GM19099 (cell line): ENCODE data around the gene NKRF.

Experiments used
- POLR2A ChIP-seq: IDR thresholded peaks from 3 replicates; pipeline ENCODE4 v1.6.1; 2011; ENCODE audit warnings: low read depth; ENCODE audit not compliant: insufficient read length; ENCODE audit errors: extremely low read depth

Gene NKRF

DNA sequence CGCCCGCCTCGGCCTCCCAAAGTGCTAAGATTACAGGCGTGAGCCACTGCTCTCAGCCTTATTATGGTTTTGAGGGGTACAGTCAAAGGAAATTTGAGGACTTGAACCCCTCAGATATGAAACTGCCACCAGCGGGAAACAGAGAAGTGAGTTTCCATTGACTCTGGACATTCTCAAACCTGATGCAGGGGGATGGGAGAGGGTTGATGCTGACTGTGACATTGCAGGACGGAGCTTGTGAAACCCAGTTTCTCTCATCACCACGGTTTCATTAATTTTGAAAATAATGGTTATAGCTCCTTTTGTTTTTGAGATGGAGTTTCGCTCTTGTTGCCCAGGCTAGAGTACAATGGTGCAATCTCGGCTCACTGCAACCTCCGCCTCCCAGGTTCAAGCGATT lies 18.2 kb upstream of the NKRF start:
- no peak for TF ChIP-seq POLR2A

DNA sequence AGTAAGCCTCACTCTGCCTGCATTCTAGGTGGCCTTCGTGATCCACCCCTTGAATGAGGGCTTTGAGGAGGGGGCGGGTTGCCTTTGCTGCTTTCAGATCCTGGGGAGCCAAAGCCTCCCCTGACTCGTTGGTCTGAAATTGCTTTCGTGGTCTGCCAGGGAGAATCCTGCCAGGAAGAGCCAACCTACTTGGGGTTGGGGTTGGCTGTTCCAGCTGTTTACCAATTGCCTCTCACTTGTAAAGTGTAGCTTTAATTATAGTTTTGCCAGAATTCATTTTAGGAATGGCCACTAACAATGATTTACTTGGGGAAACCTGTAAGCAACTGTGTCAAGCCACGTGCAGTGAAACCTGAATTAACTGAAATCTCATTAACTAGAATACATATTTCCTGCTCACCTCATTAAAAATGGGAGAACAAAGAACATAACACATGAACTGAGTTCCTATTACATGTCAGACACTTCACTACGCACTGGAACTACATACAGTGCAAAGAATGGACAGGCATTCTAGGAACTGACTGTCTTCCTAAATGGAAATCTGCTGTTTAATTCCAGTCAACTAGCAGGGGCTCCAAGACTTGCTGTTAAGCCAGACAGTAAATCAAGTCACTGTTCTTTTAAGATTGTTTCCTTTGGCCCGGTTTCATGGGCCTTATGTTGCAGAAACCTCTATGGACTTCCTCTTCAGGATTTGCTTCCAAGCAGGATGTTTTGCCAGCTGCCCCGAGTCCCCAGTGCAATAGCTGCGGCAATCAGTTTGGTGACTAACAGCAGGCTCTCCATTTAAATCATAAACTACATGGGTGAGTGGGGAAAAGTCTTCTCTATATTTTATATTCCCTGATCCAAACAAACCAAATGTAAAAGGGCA lies 16.4 kb upstream of the NKRF start:
- TF ChIP-seq POLR2A: no peak

DNA sequence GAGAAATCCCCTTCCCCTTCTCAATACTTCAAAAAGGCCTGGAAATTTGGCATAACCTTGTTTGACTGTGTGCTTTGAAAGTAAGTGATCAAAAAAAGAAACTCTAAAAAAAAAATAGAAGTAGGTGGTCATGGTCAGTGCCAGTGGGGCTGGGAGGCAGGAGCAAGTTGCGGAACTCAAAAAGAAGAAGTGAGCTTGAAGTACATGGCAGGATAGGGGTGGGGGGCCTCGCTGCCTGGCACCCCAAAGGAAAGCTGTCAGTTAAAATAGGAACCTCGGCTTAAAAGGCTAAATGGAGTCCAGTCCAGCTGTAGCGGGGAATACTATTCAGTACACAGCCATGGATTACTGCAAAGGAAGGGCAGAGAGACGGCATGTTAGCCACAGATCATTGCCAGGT lies 12.2 kb upstream of the NKRF start:
- no peak for TF ChIP-seq POLR2A

GRCh38 chrX:119617517-119618164 lies 11.4 kb upstream of the NKRF start:
- TF ChIP-seq POLR2A: peak; percentile 44

DNA sequence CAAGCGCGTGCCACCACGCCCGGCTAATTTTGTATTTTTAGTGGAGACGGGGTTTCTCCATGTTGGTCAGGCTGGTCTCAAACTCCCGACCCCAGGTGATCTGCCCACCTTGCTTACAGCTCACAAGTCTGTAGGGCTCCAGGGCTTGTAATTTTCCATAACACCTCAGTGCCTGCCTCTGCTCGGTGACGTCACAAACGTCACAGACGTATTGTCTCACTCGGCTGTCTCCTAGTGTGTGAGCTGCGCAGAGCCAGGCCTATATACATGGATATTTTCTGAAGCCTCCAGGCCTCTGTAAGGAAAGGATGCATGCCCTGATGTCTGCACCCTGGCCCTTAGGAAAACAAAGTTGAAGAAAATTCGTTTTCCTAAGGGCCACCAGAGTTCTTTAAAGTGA lies 8.6 kb upstream of the NKRF start:
- no peak for TF ChIP-seq POLR2A

DNA sequence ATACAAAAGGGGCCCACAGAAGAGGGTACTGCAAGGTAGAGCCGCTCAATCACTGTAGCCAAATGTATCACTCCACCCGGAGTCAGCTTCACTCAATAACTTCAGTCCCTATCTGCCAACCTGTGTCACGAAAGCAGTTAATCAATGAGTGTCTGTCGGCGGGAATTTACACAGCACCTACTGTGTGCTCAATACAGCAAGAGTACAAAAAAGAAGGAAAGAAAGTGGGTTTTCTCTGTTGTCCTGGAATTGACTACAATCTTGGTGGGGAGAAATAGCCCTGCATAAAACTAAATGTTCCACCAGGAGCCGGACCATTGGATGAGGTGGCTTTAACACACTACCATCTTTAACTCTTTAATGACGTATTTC lies 780 bp upstream of the NKRF start:
- TF ChIP-seq POLR2A: no peak

DNA sequence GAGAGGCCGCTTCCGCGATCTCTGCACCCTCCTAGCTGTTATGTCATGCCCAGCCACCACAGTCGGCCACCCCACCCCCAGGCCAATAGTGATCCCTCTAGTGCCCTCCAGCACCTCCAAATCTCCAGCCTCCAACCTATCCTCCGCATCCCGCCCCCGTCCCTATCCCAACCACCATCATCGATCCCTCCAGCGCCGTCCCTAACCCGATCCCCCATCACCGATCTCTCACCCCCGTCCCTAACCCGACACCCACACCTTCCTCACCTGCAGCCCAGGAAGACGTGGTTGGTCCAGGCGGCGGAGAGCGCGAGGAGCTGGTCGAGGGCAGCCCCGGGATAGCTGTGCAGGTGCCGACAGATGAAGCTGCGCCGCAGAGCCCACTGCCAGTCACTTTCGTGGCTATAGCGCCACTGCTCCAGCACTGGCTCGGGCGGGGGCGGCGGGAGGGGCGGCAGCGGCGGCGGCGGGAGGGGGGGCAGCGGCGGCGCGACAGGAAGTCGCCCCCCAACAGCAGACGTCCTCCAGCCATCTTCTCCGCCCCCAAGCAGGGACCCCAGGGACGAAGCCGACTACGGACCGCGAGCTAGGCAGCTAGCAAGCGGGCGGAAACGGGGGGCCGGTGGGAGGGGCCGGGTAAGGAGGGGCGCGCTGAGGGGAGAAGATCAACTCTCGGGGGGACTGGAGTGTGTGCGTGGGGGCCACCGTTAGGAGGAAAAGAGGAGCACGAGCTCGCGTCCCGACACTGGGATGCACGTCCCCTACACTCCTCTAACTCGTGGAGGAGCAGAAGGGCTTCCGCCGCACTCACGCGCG lies 552 bp downstream of the NKRF start:
- TF ChIP-seq POLR2A: no peak

- no peak for TF ChIP-seq POLR2A
These were observed 1.3 kb downstream of the NKRF start for GRCh38 chrX:119604766-119605463.

DNA sequence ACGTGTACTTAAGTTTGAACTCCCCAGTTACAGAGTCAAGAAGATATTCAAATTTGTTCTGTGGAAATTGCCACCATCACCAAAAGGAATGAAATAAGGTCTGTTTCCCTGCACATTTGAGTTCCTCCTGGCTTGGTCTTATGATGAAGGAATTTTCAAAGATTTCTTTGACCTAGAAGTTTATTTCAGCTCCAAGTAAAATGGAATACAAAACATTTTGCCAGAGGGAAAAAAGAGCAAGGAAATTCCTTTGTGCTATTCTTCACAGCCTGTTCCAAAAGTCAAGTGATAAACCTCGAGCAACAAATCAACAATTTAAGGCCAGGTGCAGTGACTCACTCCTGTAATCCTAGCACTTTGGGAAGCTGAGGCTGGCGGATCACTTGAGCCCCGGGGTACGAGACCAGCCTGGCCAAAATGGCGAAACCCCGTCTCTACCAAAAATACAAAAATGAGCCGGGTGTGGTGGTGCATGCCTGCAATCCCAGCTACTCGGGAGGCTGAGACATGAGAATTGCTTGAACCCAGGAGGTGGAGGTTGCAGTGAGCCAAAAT lies 3.4 kb downstream of the NKRF start:
- TF ChIP-seq POLR2A: no peak

GRCh38 chrX:119589810-119590209 lies 16.4 kb downstream of the NKRF start:
- no peak for TF ChIP-seq POLR2A

DNA sequence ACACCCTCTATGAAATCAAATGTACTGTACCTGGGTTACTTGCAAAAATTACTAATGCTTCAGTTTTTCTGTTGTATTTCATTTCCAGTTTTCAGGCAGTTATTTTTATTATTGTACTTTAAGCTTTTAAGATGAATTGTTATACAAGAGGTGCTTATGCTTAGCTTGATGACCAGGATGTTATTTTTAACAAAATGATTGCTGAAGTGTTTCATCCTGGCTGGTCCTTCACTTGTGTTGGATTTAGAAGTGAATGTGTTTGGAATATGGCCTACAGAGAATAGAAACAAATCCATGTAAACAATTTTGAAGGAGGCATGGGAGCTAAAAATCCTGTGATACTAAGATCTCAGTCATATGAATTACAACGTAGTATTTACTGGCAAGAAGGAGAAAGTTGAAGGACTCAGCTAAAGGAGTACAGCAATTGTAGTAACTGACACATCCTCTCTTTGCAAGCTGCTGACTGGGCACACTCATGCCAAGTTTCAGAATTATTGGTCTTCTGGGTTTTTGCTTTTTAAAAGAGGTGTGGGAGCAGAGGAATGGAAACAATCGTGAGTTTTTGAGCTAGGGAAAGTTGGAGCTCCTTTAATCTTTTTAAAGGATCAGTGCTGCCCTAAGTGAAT lies 22.7 kb downstream of the NKRF start:
- TF ChIP-seq POLR2A: no peak

GRCh38 chrX:119579414-119579813 lies 26.8 kb downstream of the NKRF start:
- no peak for TF ChIP-seq POLR2A

DNA sequence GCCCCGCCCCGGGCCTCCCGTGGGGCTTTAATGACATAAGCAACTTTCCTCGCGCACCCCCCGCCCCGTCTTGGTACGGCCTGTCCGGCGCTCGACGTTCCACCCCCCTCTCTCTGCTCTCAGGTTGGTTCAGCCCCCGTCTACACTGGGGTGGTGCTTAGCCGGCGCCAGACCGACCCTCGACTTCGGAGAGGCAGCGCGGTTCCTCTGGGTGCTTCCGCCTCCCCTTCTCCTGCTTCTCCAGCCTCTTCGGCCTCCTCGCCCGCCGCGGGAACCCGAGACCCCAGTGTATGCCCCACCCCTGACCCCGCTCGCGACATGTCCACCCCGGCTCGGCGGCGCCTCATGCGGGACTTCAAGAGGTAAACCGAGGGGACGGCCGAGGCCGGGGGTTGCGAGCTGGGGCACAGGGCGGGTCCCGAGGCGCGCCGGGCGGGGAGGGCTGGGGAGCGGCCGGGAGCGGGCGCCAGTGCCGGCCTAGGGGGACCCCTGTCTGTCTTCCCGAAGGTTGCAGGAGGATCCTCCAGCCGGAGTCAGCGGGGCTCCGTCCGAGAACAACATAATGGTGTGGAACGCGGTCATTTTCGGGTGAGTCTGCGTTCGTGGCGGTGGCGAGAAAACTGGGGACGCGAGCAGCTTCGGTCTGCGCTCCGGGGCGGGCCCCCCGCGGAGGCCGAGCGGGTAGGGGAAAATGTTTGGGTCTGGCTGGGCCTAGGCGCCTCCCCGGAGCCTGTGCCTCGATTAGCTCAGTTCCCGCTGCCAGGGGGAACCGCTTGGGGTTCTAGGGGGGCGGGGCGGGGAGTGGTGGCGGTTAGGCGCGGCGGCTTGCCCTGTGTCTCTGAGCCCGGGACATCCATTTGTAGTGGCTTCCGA lies 31.6 kb downstream of the NKRF start, which contains the start of gene UBE2A:
Gene UBE2A (plus strand): TSS at position 170 of the 873 bp plus-strand sequence. CDS start 149 bp downstream, at position 319.
- TF ChIP-seq POLR2A: peak; percentile 95
